ENCODE data around the gene ABCB7. TPM values are rescaled to one million over a fixed set of nuclear protein-coding genes. Genes with fewer than 3 reads are reported as not detected.
"Not testable (repeated sequence)": the region's sequence is repeated elsewhere in the genome, so short reads cannot be mapped to it uniquely, and the experiment has no call there.

Gene ABCB7
- polyA plus RNA-seq: 10 to 100 TPM in 1 of 2 donors, 1 to 10 TPM in 1; 5.0 to 10.3 TPM

DNA sequence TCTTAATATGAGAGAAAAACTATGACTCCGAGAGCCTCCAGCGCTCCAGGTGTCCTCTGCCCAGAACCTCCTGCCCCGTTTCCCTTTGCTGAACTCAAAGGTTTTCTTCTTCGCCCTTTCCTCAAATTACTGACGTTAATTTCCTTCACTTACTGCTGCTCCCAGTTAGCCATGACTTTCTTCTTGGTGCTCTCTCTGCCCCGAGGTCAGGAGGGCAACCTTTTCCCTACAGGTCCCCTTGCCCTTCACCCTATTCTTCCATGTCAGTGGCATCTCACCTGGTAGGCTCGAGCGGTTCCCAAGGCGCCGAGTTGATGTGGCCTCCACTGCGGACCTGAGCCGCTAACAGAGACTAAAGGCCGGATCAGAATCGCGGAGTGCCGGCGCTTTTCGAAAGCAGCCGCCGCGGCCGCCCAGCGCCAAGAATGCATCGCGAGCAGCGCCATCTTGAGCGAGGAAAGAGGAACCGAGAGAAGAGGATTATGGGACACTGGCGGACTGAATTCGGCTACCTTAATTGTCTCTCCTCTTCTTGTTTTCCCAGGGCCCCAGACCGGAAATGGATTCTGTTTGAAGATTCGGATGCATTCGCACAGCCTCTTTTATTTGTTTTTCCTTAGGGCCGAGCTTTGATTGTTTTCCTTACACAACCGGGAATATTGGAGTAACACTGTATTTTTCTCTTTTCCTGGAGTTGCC, at the start of gene ABCB7:
Gene ABCB7, minus strand, starts transcription at position 457 of the 699 bp plus-strand sequence. Its CDS starts 11 bp downstream, at position 446.
- 1 to 34% methylated on average over 35 of the region's 35 CpGs for WGBS, 2 donors
- H3K27ac ChIP-seq (ENCODE audit: low read depth in 2 of 2, low read length in 1 of 2): peak within 1 kb of the TSS; percentile 79 to 81
- no peaks in the 10 kb centered on the region for H3K4me1 ChIP-seq (ENCODE audit: control insufficient read depth in 2 of 2, insufficient read depth in 2 of 2, low read length in 1 of 2)
- no peaks in the 10 kb centered on the region for H3K9me3 ChIP-seq (ENCODE audit: control insufficient read depth in 2 of 2, insufficient read depth in 1 of 2, low read depth in 1 of 2, low read length in 1 of 2)
- no peaks in the 10 kb centered on the region for H3K36me3 ChIP-seq (ENCODE audit: control insufficient read depth in 2 of 2, insufficient read depth in 2 of 2, low read length in 1 of 2)
- no peaks in the 10 kb centered on the region for H3K27me3 ChIP-seq (ENCODE audit: control insufficient read depth in 1 of 2, insufficient read depth in 2 of 2, low read length in 2 of 2)
- H3K4me3 ChIP-seq (ENCODE audit: low read depth in 1 of 2, low read length in 2 of 2): peak within 1 kb of the TSS; percentile 64 to 68

DNA sequence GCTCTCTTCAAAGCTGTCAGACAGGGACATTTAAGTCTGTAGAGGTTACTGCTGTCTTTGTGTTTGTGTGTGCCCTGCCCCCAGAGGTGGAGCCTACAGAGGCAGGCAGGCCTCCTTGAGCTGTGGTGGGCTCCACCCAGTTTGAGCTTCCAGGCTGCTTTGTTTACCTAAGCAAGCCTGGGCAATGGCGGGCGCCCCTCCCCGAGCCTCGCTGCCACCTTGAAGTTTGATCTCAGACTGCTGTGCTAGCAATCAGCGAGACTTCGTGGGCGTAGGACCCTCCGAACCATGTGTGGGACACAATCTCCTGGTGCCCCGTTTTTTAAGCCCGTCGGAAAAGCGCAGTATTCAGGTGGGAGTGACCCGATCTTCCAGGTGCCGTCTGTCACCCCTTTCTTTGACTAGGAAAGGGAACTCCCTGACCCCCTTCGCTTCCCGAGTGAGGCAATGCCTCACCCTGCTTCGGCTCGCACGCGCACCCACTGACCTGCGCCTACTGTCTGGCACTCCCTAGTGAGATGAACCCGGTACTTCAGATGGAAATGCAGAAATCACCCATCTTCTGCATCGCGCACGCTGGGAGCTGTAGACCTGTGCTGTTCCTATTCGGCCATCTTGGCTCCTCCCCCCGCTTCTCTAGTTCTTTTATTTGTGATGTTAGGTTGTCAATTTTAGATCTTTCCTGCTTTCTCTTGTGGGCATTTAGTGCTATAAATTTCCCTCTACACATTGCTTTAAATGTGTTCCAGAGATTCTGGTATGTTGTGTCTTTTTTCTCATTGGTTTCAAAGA, 32.5 kb upstream of the ABCB7 start:
- H3K9me3 ChIP-seq (ENCODE audit: control insufficient read depth in 2 of 2, insufficient read depth in 1 of 2, low read depth in 1 of 2, low read length in 1 of 2); H3K27me3 ChIP-seq (ENCODE audit: control insufficient read depth in 1 of 2, insufficient read depth in 2 of 2, low read length in 2 of 2); H3K36me3 ChIP-seq (ENCODE audit: control insufficient read depth in 2 of 2, insufficient read depth in 2 of 2, low read length in 1 of 2); H3K4me3 ChIP-seq (ENCODE audit: low read depth in 1 of 2, low read length in 2 of 2); H3K27ac ChIP-seq (ENCODE audit: low read depth in 2 of 2, low read length in 1 of 2); H3K4me1 ChIP-seq (ENCODE audit: control insufficient read depth in 2 of 2, insufficient read depth in 2 of 2, low read length in 1 of 2): not testable (repeated sequence)
- WGBS, 2 donors: 76 to 79% methylated on average over 27 of the region's 27 CpGs

DNA sequence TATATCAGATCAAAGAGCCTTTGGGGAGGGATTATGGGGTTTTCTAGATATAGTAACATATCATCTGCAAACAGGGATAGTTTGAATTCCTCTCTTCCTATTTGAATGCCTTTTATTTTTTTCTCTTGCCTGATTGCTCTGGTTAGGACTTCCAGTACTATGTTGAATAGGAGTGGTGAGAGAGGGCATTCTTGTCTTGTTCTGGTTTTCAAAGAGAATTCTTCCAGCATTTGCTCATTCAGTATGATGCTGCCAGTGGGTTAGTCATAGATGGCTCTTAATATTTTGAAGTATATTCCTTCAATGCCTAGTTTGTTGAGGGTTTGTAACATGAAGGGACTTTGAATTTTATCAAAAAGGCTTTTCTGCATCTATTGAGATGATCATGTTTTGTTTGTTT, 25.6 kb upstream of the ABCB7 start:
- Histone ChIP-seq H3K4me3 (ENCODE audit: low read depth in 1 of 2, low read length in 2 of 2) (no peak overlapping the region), H3K36me3 (ENCODE audit: control insufficient read depth in 2 of 2, insufficient read depth in 2 of 2, low read length in 1 of 2) (no peaks in the 10 kb centered on the region), H3K27ac (ENCODE audit: low read depth in 2 of 2, low read length in 1 of 2) (no peak overlapping the region), H3K4me1 (ENCODE audit: control insufficient read depth in 2 of 2, insufficient read depth in 2 of 2, low read length in 1 of 2) (no peaks in the 10 kb centered on the region), H3K27me3 (ENCODE audit: control insufficient read depth in 1 of 2, insufficient read depth in 2 of 2, low read length in 2 of 2) (no peaks in the 10 kb centered on the region), H3K9me3 (ENCODE audit: control insufficient read depth in 2 of 2, insufficient read depth in 1 of 2, low read depth in 1 of 2, low read length in 1 of 2) (no peaks in the 10 kb centered on the region)

DNA sequence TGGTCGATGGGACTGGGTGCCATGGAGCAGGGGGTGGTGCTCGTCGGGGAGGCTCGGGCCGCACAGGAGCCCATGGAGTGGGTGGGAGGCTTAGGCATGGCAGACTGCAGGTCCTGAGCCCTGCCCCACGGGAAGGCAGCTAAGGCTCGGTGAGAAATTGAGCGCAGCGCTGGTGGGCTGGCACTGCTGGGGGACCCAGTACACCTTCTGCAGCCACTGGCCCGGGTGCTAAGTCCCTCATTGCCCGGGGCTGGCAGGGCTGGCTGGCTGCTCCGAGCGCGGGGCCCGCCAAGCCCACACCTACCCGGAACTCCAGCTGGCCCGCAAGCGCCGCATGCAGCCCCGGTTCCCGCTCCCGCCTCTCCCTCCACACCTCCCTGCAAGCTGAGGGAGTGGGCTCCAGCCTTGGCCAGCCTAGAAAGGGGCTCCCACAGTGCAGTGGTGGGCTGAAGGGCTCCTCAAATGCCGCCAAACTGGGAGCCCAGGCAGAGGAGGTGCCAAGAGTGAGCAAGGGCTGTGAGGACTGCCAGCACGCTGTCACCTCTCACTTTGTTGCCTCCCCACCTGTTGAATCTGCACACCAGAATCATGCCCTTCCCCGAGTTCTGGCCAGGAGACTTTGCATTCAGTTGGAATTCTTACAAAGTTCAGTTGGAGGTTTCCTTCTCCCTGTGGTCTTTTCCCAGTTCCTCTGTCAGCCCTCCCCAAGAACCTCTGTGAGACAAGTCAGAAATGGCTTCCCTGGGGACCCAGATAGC, 23.6 kb upstream of the ABCB7 start:
- not testable (repeated sequence) for H3K4me3 ChIP-seq (ENCODE audit: low read depth in 1 of 2, low read length in 2 of 2)

DNA sequence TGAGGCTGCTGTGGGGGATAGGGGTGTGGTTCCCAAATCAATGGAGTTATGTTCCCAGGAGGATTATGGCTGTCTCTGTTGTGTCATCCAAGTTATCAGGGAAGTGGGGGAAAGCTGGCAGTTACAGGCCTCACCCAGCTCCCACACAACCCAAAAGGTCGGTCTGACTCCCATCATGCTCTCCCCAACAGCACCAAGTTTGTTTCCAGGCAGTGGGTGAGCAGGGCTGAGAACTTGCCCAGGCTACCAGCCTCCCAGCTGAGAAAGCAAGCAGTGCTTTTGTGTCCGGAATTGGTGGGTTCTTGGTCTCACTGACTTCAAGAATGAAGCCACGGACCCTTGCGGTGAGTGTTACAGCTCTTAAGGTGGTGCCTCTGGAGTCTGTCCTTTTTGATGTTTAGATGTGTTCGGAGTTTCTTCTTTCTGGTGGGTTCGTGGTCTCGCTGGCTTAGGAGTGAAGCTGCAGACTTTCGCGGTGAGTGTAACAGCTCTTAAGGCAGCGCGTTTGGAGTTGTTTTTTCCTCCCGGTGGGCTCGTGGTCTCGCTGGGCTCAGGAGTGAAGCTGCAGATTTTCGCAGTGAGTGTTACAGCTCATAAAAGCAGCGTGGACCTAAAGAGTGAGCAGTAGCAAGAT, 16.3 kb upstream of the ABCB7 start:
- not testable (repeated sequence) for H3K36me3 ChIP-seq (ENCODE audit: control insufficient read depth in 2 of 2, insufficient read depth in 2 of 2, low read length in 1 of 2); H3K9me3 ChIP-seq (ENCODE audit: control insufficient read depth in 2 of 2, insufficient read depth in 1 of 2, low read depth in 1 of 2, low read length in 1 of 2); H3K27ac ChIP-seq (ENCODE audit: low read depth in 2 of 2, low read length in 1 of 2); H3K4me1 ChIP-seq (ENCODE audit: control insufficient read depth in 2 of 2, insufficient read depth in 2 of 2, low read length in 1 of 2); H3K27me3 ChIP-seq (ENCODE audit: control insufficient read depth in 1 of 2, insufficient read depth in 2 of 2, low read length in 2 of 2); H3K4me3 ChIP-seq (ENCODE audit: low read depth in 1 of 2, low read length in 2 of 2)
- 83 to 93% methylated on average over 16 of the region's 16 CpGs for WGBS, 2 donors

More for the DNA sequence above, 23.6 kb upstream of the ABCB7 start:
- H3K36me3 ChIP-seq (ENCODE audit: control insufficient read depth in 2 of 2, insufficient read depth in 2 of 2, low read length in 1 of 2); H3K27ac ChIP-seq (ENCODE audit: low read depth in 2 of 2, low read length in 1 of 2); H3K4me1 ChIP-seq (ENCODE audit: control insufficient read depth in 2 of 2, insufficient read depth in 2 of 2, low read length in 1 of 2); H3K27me3 ChIP-seq (ENCODE audit: control insufficient read depth in 1 of 2, insufficient read depth in 2 of 2, low read length in 2 of 2); H3K9me3 ChIP-seq (ENCODE audit: control insufficient read depth in 2 of 2, insufficient read depth in 1 of 2, low read depth in 1 of 2, low read length in 1 of 2): not testable (repeated sequence)
- WGBS, 2 donors: 85 to 89% methylated on average over 12 to 13 of the region's 25 CpGs

DNA sequence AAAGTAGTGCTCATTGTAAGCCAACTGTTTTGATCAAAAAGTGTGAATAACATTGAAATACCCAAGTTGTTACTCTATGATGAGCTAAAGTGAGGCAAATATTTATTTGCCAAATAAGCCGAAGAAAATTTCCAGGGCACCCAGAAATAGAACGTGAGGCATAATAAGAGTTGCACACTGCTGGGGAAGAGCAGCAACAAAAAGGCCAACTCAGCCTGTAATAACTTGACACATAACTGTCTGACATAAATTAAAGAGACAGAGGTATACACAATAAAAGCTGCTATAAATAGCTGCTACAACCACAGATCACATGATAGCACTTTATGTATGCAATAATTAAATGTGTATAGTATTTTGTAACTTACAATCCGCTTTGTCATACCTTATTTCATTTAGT, 2.0 kb upstream of the ABCB7 start:
- Histone ChIP-seq H3K27me3 (ENCODE audit: control insufficient read depth in 1 of 2, insufficient read depth in 2 of 2, low read length in 2 of 2) (no peaks in the 10 kb centered on the region), H3K9me3 (ENCODE audit: control insufficient read depth in 2 of 2, insufficient read depth in 1 of 2, low read depth in 1 of 2, low read length in 1 of 2) (no peaks in the 10 kb centered on the region), H3K27ac (ENCODE audit: low read depth in 2 of 2, low read length in 1 of 2) (no peak overlapping the region), H3K4me3 (ENCODE audit: low read depth in 1 of 2, low read length in 2 of 2) (no peak overlapping the region), H3K36me3 (ENCODE audit: control insufficient read depth in 2 of 2, insufficient read depth in 2 of 2, low read length in 1 of 2) (no peaks in the 10 kb centered on the region), H3K4me1 (ENCODE audit: control insufficient read depth in 2 of 2, insufficient read depth in 2 of 2, low read length in 1 of 2) (no peaks in the 10 kb centered on the region)
- WGBS, 2 donors: 78 to 95% methylated on average over 3 of the region's 3 CpGs

DNA sequence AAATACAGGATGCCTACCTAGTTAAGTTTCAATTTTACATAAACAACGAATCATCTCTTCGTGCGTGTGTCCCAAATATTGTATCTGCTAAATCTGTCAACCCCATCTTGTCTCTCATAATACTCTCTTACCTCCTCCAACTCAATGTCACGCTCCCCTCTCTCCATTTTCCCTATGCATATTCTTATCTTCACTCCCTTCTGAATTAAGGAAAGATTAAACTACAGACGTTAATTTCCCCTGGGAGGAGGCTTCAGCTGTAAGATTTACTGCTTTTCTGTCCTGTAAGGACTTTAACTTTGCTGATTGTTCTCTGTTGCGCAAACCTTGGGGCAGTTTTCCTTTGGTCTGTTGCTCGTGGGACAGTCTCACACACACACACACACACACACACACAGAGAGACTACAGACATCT, 455 bp upstream of the ABCB7 start:
- 8 to 26% methylated on average over 7 of the region's 7 CpGs for WGBS, 2 donors
- Histone ChIP-seq H3K27ac (ENCODE audit: low read depth in 2 of 2, low read length in 1 of 2) (peak overlapping the region; percentile 34 to 67), H3K4me1 (ENCODE audit: control insufficient read depth in 2 of 2, insufficient read depth in 2 of 2, low read length in 1 of 2) (no peaks in the 10 kb centered on the region), H3K4me3 (ENCODE audit: low read depth in 1 of 2, low read length in 2 of 2) (peak overlapping the region; percentile 64 to 68), H3K36me3 (ENCODE audit: control insufficient read depth in 2 of 2, insufficient read depth in 2 of 2, low read length in 1 of 2) (no peaks in the 10 kb centered on the region), H3K9me3 (ENCODE audit: control insufficient read depth in 2 of 2, insufficient read depth in 1 of 2, low read depth in 1 of 2, low read length in 1 of 2) (no peaks in the 10 kb centered on the region), H3K27me3 (ENCODE audit: control insufficient read depth in 1 of 2, insufficient read depth in 2 of 2, low read length in 2 of 2) (no peaks in the 10 kb centered on the region)

DNA sequence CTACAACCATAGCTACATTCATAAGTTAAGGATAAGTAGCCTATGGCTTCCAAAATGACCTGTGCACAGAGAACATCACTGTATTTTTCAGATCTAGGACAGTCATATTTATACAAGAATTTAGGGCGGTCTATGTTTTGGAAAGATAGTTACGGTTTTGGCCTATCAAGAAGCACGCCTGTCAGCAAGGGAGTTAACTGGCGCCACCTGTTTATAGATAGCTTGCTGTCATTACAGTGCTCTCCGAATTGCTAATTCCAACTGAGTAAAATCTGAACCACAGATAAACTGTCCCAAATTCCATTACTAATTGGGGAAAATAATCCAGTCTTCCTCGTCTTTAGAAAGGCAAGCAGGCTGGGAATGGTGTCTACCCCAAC, 646 bp downstream of the ABCB7 start:
- WGBS, 2 donors: 0 to 25% methylated on average over 6 of the region's 6 CpGs

DNA sequence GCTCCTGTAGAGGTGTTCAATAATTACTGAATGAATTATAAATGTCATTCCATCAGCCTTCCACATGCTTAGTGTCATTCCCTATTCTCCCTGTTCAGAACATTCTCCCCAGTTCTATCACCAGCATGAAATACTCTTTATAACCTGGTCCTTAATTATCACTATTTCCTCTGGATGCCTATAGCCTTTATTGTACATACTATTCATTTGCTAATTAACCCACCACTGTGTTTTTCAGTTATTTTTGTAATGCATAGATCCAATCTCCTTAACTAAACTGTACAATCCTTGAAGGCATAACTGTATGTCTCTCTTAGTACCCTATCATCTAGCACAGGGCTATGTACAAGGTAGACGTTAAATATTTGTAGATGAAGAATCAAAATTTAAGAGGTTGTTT, 1.2 kb downstream of the ABCB7 start:
- Histone ChIP-seq H3K4me1 (ENCODE audit: control insufficient read depth in 2 of 2, insufficient read depth in 2 of 2, low read length in 1 of 2) (no peaks in the 10 kb centered on the region), H3K27me3 (ENCODE audit: control insufficient read depth in 1 of 2, insufficient read depth in 2 of 2, low read length in 2 of 2) (no peaks in the 10 kb centered on the region), H3K36me3 (ENCODE audit: control insufficient read depth in 2 of 2, insufficient read depth in 2 of 2, low read length in 1 of 2) (no peaks in the 10 kb centered on the region), H3K27ac (ENCODE audit: low read depth in 2 of 2, low read length in 1 of 2) (no peak overlapping the region), H3K9me3 (ENCODE audit: control insufficient read depth in 2 of 2, insufficient read depth in 1 of 2, low read depth in 1 of 2, low read length in 1 of 2) (no peaks in the 10 kb centered on the region), H3K4me3 (ENCODE audit: low read depth in 1 of 2, low read length in 2 of 2) (peak overlapping the region in 1 of 2 donors; percentile 64)
- 58 to 68% methylated on average over 1 of the region's 1 CpG for whole genome bisulfite sequencing, 2 donors

More for the DNA sequence above, 646 bp downstream of the ABCB7 start:
- H3K9me3 ChIP-seq (ENCODE audit: control insufficient read depth in 2 of 2, insufficient read depth in 1 of 2, low read depth in 1 of 2, low read length in 1 of 2): no peaks in the 10 kb centered on the region
- no peaks in the 10 kb centered on the region for H3K4me1 ChIP-seq (ENCODE audit: control insufficient read depth in 2 of 2, insufficient read depth in 2 of 2, low read length in 1 of 2)
- no peaks in the 10 kb centered on the region for H3K27me3 ChIP-seq (ENCODE audit: control insufficient read depth in 1 of 2, insufficient read depth in 2 of 2, low read length in 2 of 2)
- no peaks in the 10 kb centered on the region for H3K36me3 ChIP-seq (ENCODE audit: control insufficient read depth in 2 of 2, insufficient read depth in 2 of 2, low read length in 1 of 2)
- H3K4me3 ChIP-seq (ENCODE audit: low read depth in 1 of 2, low read length in 2 of 2): peak overlapping the region; percentile 64 to 68
- peak overlapping the region in 1 of 2 donors; percentile 81 for H3K27ac ChIP-seq (ENCODE audit: low read depth in 2 of 2, low read length in 1 of 2)
